ENCODE measurements around the gene CFAP410. TPM values are rescaled to one million over a fixed set of nuclear protein-coding genes. Genes with fewer than 3 reads are reported as not detected.

Gene CFAP410
- total RNA-seq, 6 donors from 2014 or later: 34.4 to 85.9 (median 48.4) TPM

GRCh38 chr21:44314128-44314527 lies 25.1 kb downstream of the CFAP410 start:
- no peak overlapping the region for H3K4me3 ChIP-seq
- TF ChIP-seq EP300 (IDR thresholded peaks at IDR 0.05) (no peak), POLR2AphosphoS5 (IDR thresholded peaks at IDR 0.05) (no peak), CTCF (IDR thresholded peaks at IDR 0.05) (no peak), POLR2A (IDR thresholded peaks at IDR 0.05) (no peak)
- peak in 1 of 2 donors; percentile 74 for DNase-seq

GRCh38 chr21:44313451-44313850 lies 25.7 kb downstream of the CFAP410 start:
- no peak for ATAC-seq (ENCODE audit: low FRiP score in 2 of 2)
- no peak overlapping the region for H3K27ac ChIP-seq
- H3K9me3 ChIP-seq: no peaks in the 10 kb centered on the region
- peaks cover 11 to 89% (median 70%) of the 10 kb centered on the region in 4 donors for H3K36me3 ChIP-seq
- TF ChIP-seq EP300 (IDR thresholded peaks at IDR 0.05) (no peak), POLR2AphosphoS5 (IDR thresholded peaks at IDR 0.05) (no peak), POLR2A (IDR thresholded peaks at IDR 0.05) (no peak)
- H3K4me3 ChIP-seq: no peak overlapping the region
- WGBS, 2 donors: 88 to 97% methylated on average over 4 to 11 of the region's 13 CpGs
- peak in 1 of 2 donors; percentile 62 for DNase-seq
- H3K4me1 ChIP-seq: no peaks in the 10 kb centered on the region
- no peaks in the 10 kb centered on the region for H3K27me3 ChIP-seq

More at GRCh38 chr21:44314128-44314527, 25.1 kb downstream of the CFAP410 start:
- Histone ChIP-seq H3K9me3 (no peaks in the 10 kb centered on the region), H3K36me3 (peaks cover 11 to 92% (median 75%) of the 10 kb centered on the region in 4 donors), H3K27me3 (no peaks in the 10 kb centered on the region), H3K27ac (no peak overlapping the region), H3K4me1 (no peaks in the 10 kb centered on the region)
- no peak for ATAC-seq (ENCODE audit: low FRiP score in 2 of 2)
- WGBS, 2 donors: 84 to 94% methylated on average over 8 to 15 of the region's 15 CpGs

GRCh38 chr21:44312716-44313115 lies 26.5 kb downstream of the CFAP410 start:
- Histone ChIP-seq H3K27ac (no peak overlapping the region), H3K9me3 (no peaks in the 10 kb centered on the region), H3K27me3 (no peaks in the 10 kb centered on the region), H3K36me3 (peaks cover 11 to 82% (median 67%) of the 10 kb centered on the region in 4 donors), H3K4me3 (no peak overlapping the region), H3K4me1 (no peaks in the 10 kb centered on the region)
- DNase-seq: peak in 1 of 2 donors; percentile 78
- 96% methylated on average over 7 to 19 of the region's 19 CpGs for WGBS, 2 donors
- no peak for ATAC-seq (ENCODE audit: low FRiP score in 2 of 2)
- TF ChIP-seq CTCF (IDR thresholded peaks at IDR 0.05) (no peak), EP300 (IDR thresholded peaks at IDR 0.05) (no peak), POLR2AphosphoS5 (IDR thresholded peaks at IDR 0.05) (no peak), POLR2A (IDR thresholded peaks at IDR 0.05) (no peak)

- no peak overlapping the region for H3K27ac ChIP-seq
- DNase-seq: peak in 1 of 2 donors; percentile 69
- no peak for ATAC-seq (ENCODE audit: low FRiP score in 2 of 2)
- TF ChIP-seq POLR2AphosphoS5 (IDR thresholded peaks at IDR 0.05) (no peak), CTCF (IDR thresholded peaks at IDR 0.05) (no peak), EP300 (IDR thresholded peaks at IDR 0.05) (no peak), POLR2A (IDR thresholded peaks at IDR 0.05) (no peak)
- H3K4me3 ChIP-seq: no peak overlapping the region
- H3K36me3 ChIP-seq: peaks cover 11 to 82% (median 63%) of the 10 kb centered on the region in 4 donors
- H3K4me1 ChIP-seq: no peaks in the 10 kb centered on the region
- H3K27me3 ChIP-seq: no peaks in the 10 kb centered on the region
- H3K9me3 ChIP-seq: no peaks in the 10 kb centered on the region
- 95 to 97% methylated on average over 11 to 18 of the region's 22 CpGs for WGBS, 2 donors
These were observed 27.1 kb downstream of the CFAP410 start for GRCh38 chr21:44312089-44312488.

- Histone ChIP-seq H3K4me1 (peaks cover 2 to 10% (median 5%) of the 10 kb centered on the region in 4 donors), H3K36me3 (peaks cover 11 to 73% (median 56%) of the 10 kb centered on the region in 4 donors), H3K27ac (no peak overlapping the region), H3K9me3 (no peaks in the 10 kb centered on the region), H3K4me3 (no peak overlapping the region), H3K27me3 (no peaks in the 10 kb centered on the region)
- no peak for ATAC-seq (ENCODE audit: low FRiP score in 2 of 2)
- WGBS, 2 donors: 93 to 100% methylated on average over 6 to 28 of the region's 28 CpGs
- TF ChIP-seq POLR2AphosphoS5 (IDR thresholded peaks at IDR 0.05) (no peak), EP300 (IDR thresholded peaks at IDR 0.05) (no peak), POLR2A (IDR thresholded peaks at IDR 0.05) (no peak), CTCF (IDR thresholded peaks at IDR 0.05) (no peak)
- no peak for DNase-seq
These were observed 28.3 kb downstream of the CFAP410 start for GRCh38 chr21:44310628-44311507.

All from upper lobe of left lung (tissue), 6 donors.